GM13976 (cell line): ENCODE measurements around the gene PIK3C2G.

Experiments used
- DNase-seq: peaks from one replicate; pipeline ENCODE4 v3.0.0; 2012; ENCODE audit warnings: low spot score
- in situ Hi-C: fragments of 300-500 bp; cut with MboI; formaldehyde crosslinking; loops from one replicate; pipeline ENCODE4 v1.12.0; 2022; ENCODE audit warnings: low sequenced_read_pairs, mixed read lengths, inconsistent platforms; ENCODE audit not compliant: unreplicated experiment
- TF ChIP-seq, protein P1 (sequence below): IDR thresholded peaks from 2 replicates; pipeline ENCODE4 v1.5.1; 2012; ENCODE audit warnings: borderline replicate concordance, mild to moderate bottlenecking; ENCODE audit not compliant: insufficient read depth; ENCODE audit errors: extremely low read depth, missing control alignments, control extremely low read depth

Gene PIK3C2G

DNA sequence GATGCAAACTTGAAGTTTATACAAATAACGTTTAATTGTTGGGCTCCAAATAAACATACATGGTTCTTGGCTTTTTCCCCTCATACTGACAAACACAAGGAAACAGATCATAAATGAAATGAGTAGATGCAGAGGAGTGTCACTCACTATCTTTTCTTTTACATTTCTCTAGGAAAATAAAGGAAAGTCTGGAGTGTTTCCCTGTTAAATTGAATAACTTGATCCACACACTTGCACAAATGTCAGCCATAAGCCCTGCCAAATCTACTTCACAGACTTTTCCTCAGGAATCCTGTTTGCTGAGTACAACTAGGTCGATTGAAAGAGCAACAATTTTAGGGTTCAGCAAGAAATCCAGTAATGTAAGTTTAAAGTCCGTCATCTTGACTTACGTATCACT lies 301.2 kb downstream of the PIK3C2G start:
- in situ Hi-C loops, result no loop called here
- TF ChIP-seq, protein P1, sequence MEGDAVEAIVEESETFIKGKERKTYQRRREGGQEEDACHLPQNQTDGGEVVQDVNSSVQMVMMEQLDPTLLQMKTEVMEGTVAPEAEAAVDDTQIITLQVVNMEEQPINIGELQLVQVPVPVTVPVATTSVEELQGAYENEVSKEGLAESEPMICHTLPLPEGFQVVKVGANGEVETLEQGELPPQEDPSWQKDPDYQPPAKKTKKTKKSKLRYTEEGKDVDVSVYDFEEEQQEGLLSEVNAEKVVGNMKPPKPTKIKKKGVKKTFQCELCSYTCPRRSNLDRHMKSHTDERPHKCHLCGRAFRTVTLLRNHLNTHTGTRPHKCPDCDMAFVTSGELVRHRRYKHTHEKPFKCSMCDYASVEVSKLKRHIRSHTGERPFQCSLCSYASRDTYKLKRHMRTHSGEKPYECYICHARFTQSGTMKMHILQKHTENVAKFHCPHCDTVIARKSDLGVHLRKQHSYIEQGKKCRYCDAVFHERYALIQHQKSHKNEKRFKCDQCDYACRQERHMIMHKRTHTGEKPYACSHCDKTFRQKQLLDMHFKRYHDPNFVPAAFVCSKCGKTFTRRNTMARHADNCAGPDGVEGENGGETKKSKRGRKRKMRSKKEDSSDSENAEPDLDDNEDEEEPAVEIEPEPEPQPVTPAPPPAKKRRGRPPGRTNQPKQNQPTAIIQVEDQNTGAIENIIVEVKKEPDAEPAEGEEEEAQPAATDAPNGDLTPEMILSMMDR, result no peak
- DNase-seq, result no peak

DNA sequence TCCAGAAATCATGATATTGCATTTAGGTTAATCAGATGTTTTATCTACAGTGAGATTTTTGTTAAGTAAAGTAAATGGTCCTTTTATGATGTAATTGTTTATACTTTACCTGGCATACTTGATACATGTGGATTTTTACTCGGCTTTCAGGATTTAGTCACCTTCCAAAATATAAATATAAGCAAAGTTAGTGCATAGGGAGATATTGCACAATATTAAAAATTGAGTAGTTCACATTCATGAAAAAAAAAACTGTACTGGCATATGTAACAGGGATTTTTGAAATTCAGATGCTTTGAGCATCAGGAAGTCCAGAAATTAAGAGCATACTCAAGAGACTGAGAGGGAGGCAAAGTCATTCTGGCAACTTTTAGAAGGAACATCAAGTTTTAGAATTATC lies 303.0 kb downstream of the PIK3C2G start:
- no peak for DNase-seq
- in situ Hi-C loops, result no loop called here
- TF ChIP-seq, protein P1, result no peak

DNA sequence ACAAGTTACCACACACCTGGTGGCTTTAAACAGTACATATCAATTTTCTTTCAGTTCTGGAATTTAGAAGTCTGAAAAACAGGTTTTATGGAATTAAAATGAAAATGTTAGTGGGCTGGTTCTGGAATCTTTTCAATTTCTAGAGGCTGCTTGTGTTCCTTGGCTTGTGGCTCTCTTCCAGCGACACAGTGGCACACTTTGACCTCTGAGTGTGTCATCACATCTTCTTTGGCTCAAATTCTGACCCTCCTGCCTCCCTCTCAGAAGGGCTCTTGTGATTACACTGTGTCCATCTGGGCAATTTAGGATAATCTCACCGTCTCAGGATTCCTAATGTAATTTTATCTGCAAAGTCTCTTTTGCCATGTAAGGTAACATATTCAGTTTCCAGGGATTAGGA lies 306.5 kb downstream of the PIK3C2G start:
- in situ Hi-C loops, result no loop called here
- TF ChIP-seq, protein P1, result no peak
- no peak for DNase-seq

DNA sequence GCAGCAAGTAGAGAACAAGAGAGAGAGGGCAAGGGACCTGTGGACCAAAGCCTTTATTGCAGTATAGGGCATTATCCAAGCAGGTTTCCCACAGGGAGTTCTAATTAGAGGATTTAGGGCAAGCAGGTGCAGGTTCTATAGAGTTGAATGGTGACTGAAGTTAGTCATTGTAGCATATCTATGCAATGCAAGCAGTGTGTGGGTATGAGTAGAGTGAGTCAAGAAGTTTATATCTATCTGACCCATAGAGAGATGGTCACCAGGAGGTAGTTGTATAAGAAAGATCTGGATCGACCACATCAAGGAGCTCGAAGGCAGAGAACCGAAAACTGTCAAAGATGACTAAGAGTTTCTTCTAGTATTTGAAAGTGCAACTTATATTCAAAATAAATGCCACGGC lies 309.2 kb downstream of the PIK3C2G start:
- in situ Hi-C loops, result no loop called here
- no peak for DNase-seq
- TF ChIP-seq, protein P1, result no peak

DNA sequence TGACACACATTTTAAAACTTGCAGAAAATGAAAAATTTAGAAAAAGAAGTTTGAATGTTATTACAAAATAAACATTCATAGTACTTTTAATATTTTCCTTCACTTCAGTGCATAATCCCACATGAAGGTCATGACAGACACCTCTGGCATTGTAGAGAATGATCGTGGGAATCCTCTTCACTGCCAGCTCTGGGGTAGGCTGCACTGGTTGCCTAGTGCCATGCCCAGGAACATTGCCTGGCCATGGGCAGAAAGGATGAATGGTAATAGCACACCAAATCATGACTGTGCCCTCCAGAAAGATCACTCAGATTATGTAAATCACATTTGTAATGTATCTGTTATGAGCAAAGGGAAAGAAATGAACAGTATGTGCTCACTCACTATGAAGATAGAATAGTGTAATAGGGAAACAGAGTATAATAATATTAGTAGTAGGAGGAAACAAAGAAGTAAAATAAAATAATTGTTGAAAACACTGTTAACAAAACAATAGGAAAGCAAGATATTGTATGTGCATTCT lies 314.8 kb downstream of the PIK3C2G start:
- TF ChIP-seq, protein P1, result no peak
- DNase-seq, result no peak
- in situ Hi-C loops, result no loop called here

DNA sequence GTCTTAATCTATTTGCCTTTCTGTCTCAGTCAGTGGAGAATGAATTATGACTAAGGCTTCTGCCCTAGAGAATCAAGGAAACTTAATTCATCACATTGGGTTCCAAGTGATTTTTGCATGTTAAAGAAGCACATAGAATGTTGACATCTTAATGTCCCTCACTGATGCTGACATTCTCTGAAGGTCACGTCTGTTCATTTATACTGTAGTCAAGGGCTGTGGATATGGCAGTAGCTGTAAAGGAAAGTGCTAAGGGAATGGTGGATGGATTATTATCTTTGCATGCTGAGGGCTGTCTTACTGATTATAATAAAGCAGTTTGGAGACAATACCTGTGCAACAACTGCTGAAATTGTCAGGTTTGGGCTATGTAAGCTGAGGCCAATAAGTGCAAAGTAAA lies 315.3 kb downstream of the PIK3C2G start:
- in situ Hi-C loops, result no loop called here
- TF ChIP-seq, protein P1, result no peak
- no peak for DNase-seq

DNA sequence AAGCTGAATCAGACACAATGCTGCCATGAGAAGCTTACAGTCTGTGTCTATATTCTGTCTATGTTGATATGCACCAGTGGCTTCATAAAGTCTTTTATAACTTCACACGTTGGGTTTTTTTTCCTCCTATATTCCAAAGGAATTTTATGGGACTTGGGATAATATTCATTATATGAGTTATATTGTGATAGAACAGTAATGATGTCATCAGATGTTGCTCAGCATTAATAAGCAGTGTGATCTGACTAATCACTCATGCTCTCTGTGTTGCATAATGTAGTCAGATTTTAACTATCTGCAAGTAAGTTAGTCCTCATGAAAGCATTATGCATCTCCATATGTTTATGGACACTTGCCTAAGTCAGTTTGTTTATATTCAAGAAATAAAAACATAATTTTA lies 316.9 kb downstream of the PIK3C2G start:
- TF ChIP-seq, protein P1, result no peak
- no peak for DNase-seq
- in situ Hi-C loops, result no loop called here
